ENCODE data around the gene MLLT3.

Gene MLLT3

DNA sequence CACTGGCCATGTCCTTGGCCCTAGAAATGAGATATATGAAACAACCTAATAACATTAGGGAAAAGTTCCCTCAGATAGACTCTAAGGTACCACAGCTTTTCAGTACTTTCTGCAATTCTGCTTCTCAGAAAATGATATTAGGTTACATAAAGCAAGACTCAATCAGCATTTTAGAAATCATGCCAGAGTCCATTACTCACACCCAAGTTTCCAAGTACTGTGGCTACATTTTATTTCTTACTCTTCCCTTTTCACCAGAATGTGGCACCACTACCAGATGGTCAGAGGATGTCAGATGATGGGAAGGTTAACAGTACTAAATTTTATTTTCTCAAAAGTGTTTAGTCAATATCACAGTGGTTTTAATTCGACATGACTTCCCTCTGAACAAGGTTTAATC lies 217.2 kb downstream of the MLLT3 start:
- Histone ChIP-seq H3K4me2 (ENCODE audit: low read depth, low read length, poor library complexity, severe bottlenecking) (no peak overlapping the region), H3F3A (ENCODE audit: insufficient read depth) (no peaks in the 10 kb centered on the region), H3K4me3 (ENCODE audit: insufficient read depth, low read length, poor library complexity, severe bottlenecking) (no peak overlapping the region), H4K20me1 (ENCODE audit: low read depth, low read length) (no peaks in the 10 kb centered on the region), H3K36me3 (ENCODE audit: low read length) (no peaks in the 10 kb centered on the region), H3K79me2 (ENCODE audit: insufficient read depth, low read length) (no peaks in the 10 kb centered on the region), H3K27me3 (ENCODE audit: low read length) (no peaks in the 10 kb centered on the region), H2AFZ (ENCODE audit: low read depth, low read length, severe bottlenecking) (no peak overlapping the region), H3K9me3 (ENCODE audit: insufficient read depth, low read length) (no peaks in the 10 kb centered on the region), H3K9ac (ENCODE audit: low read length) (no peak overlapping the region), H3K9me2 (replicated peaks; ENCODE audit: insufficient read depth, low read length) (no peaks in the 10 kb centered on the region), H3K27ac (ENCODE audit: low read depth, low read length) (no peak overlapping the region)
- TF ChIP-seq EZH2phosphoT487 (conservative IDR thresholded peaks at IDR 0.05; ENCODE audit: low read length): no peak
- TF ChIP-seq, protein P1, sequence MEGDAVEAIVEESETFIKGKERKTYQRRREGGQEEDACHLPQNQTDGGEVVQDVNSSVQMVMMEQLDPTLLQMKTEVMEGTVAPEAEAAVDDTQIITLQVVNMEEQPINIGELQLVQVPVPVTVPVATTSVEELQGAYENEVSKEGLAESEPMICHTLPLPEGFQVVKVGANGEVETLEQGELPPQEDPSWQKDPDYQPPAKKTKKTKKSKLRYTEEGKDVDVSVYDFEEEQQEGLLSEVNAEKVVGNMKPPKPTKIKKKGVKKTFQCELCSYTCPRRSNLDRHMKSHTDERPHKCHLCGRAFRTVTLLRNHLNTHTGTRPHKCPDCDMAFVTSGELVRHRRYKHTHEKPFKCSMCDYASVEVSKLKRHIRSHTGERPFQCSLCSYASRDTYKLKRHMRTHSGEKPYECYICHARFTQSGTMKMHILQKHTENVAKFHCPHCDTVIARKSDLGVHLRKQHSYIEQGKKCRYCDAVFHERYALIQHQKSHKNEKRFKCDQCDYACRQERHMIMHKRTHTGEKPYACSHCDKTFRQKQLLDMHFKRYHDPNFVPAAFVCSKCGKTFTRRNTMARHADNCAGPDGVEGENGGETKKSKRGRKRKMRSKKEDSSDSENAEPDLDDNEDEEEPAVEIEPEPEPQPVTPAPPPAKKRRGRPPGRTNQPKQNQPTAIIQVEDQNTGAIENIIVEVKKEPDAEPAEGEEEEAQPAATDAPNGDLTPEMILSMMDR (IDR thresholded peaks at IDR 0.05; ENCODE audit: insufficient read depth, low read length, poor library complexity, severe bottlenecking): no peak

DNA sequence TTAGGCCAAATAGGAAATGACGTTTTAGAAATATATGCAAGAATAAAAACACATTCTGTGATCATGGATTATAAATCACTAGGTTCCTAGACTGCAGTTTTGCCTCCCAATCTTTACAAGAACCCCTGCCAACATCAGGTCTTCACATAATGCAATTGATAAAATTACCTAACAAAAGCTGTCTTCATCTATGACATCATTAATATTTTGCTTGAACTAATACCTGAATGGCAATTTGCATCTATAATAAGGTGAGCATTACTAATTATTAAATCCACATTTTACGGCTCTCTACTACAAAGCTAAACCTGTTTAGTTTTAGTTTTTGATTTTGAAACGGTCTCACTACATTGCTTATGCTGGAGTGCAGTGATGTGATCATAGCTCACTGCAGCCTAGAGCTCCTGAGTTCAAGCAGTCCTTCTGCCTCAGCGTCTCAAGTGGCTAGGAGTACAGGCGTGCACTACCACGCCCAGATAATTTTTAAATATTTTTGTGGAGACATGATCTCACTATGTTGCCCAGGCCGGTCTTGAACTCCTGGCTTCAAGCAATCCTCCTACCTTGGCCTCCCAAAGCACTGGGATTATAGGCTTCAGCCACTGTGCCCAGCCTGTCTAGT lies 218.0 kb downstream of the MLLT3 start:
- Histone ChIP-seq H3K27ac (ENCODE audit: low read depth, low read length) (no peak overlapping the region), H3K9me3 (ENCODE audit: insufficient read depth, low read length) (no peaks in the 10 kb centered on the region), H3K9me2 (replicated peaks; ENCODE audit: insufficient read depth, low read length) (no peaks in the 10 kb centered on the region), H3K4me3 (ENCODE audit: insufficient read depth, low read length, poor library complexity, severe bottlenecking) (no peak overlapping the region), H3K9ac (ENCODE audit: low read length) (no peak overlapping the region), H3K4me2 (ENCODE audit: low read depth, low read length, poor library complexity, severe bottlenecking) (no peak overlapping the region), H3K79me2 (ENCODE audit: insufficient read depth, low read length) (no peaks in the 10 kb centered on the region), H4K20me1 (ENCODE audit: low read depth, low read length) (no peaks in the 10 kb centered on the region), H3K27me3 (ENCODE audit: low read length) (no peaks in the 10 kb centered on the region), H3F3A (ENCODE audit: insufficient read depth) (no peaks in the 10 kb centered on the region), H3K36me3 (ENCODE audit: low read length) (no peaks in the 10 kb centered on the region), H2AFZ (ENCODE audit: low read depth, low read length, severe bottlenecking) (no peak overlapping the region)
- no peak for TF ChIP-seq EZH2phosphoT487 (conservative IDR thresholded peaks at IDR 0.05; ENCODE audit: low read length)
- TF ChIP-seq, protein P1 (IDR thresholded peaks at IDR 0.05; ENCODE audit: insufficient read depth, low read length, poor library complexity, severe bottlenecking): no peak

DNA sequence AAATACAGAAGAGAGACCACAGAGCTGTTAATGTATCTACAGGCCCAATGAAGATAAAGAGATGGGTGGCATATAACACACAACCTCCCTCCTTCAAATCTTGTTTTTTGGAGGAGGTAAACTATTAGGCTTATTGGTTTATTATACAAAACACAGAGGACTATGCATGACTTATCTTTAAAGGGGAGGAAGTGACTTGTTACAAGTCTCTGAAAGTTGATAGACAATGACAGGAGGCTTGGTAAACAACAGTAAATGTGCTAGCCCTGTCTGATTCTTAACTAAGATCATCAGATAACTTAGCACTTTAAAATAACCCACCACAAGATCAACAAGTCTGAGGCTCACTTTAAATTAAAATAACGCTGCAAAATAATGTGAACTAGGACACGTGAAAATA lies 219.0 kb downstream of the MLLT3 start:
- Histone ChIP-seq H3K9me2 (replicated peaks; ENCODE audit: insufficient read depth, low read length) (no peaks in the 10 kb centered on the region), H3F3A (ENCODE audit: insufficient read depth) (no peaks in the 10 kb centered on the region), H3K27me3 (ENCODE audit: low read length) (no peaks in the 10 kb centered on the region), H2AFZ (ENCODE audit: low read depth, low read length, severe bottlenecking) (no peak overlapping the region), H3K4me2 (ENCODE audit: low read depth, low read length, poor library complexity, severe bottlenecking) (no peak overlapping the region), H3K9me3 (ENCODE audit: insufficient read depth, low read length) (no peaks in the 10 kb centered on the region), H3K36me3 (ENCODE audit: low read length) (no peaks in the 10 kb centered on the region), H3K79me2 (ENCODE audit: insufficient read depth, low read length) (no peaks in the 10 kb centered on the region), H3K9ac (ENCODE audit: low read length) (no peak overlapping the region), H3K27ac (ENCODE audit: low read depth, low read length) (no peak overlapping the region), H3K4me3 (ENCODE audit: insufficient read depth, low read length, poor library complexity, severe bottlenecking) (no peak overlapping the region), H4K20me1 (ENCODE audit: low read depth, low read length) (no peaks in the 10 kb centered on the region)
- TF ChIP-seq, protein P1 (IDR thresholded peaks at IDR 0.05; ENCODE audit: insufficient read depth, low read length, poor library complexity, severe bottlenecking): no peak
- TF ChIP-seq EZH2phosphoT487 (conservative IDR thresholded peaks at IDR 0.05; ENCODE audit: low read length): no peak

All from SU-DHL-6 (cell line).